GM12878 (cell line): ENCODE measurements around the gene CACNA1E. TPM values are rescaled to one million over a fixed set of nuclear protein-coding genes. Genes with fewer than 3 reads are reported as not detected.

ENCODE experiments used
- ATAC-seq: fragments of 200-7000 bp; cut with Tn5 transposase; 3 replicates; pipeline ENCODE4 v1.9.1; 2020; ENCODE audit warnings: mild to moderate bottlenecking, moderate library complexity
- BruUV-seq: library from RNA; stranded (reverse); fragments of 400-500 nt; replicated peaks from 2 replicates; lab custom pipeline; 2021; lab: Mats Ljungman, UMichigan
- CTCF ChIA-PET: fragments of 300-600 bp; sonication (Branson Sonifier 250); formaldehyde crosslinking; extraction: SDS; loops from one replicate; lab custom pipeline; 2021; ENCODE audit warnings: inconsistent platforms; lab: Yijun Ruan, JAX
- POLR2A ChIA-PET: fragments of 350-600 bp; formaldehyde crosslinking; extraction: SDS; loops from one replicate; lab custom pipeline; 2021; ENCODE audit warnings: inconsistent platforms; lab: Charles Lee
- RAD21 ChIA-PET: fragments of 300-600 bp; sonication (Branson Sonifier 250); formaldehyde crosslinking; loops from one replicate; lab custom pipeline; 2023; ENCODE audit warnings: antibody characterized with exemption; ENCODE audit not compliant: unreplicated experiment; lab: Charles Lee
- SMC1A ChIA-PET: fragments of 300-600 bp; sonication (Branson Sonifier 250); formaldehyde crosslinking; loops from one replicate; lab custom pipeline; 2023; ENCODE audit not compliant: unreplicated experiment, uncharacterized antibody; lab: Charles Lee
- DNase-seq: peaks from one replicate; pipeline ENCODE4 v3.0.0-alpha.2; 2011; ENCODE audit warnings: low read depth, low spot score
- FAIRE-seq: peaks from 3 replicates; lab custom pipeline; 2011; peaks lifted over from hg19 to GRCh38; lab: Jason Lieb, UNC
- H2AFZ ChIP-seq: 2 replicates; pipeline ENCODE4 v1.6.0; 2011; ENCODE audit warnings: low read depth, low read length, control low read depth; ENCODE audit not compliant: control insufficient read depth
- H3K27ac ChIP-seq: 2 replicates; pipeline ENCODE4 v1.5.1; 2011; ENCODE audit warnings: control low read depth; ENCODE audit not compliant: control insufficient read depth, insufficient read depth
- H3K27me3 ChIP-seq, 2 experiments: replicated peaks in 1 of 2; 2 replicates each; pipeline versions ENCODE4 v1.6.0 to v1.6.1; 2011; ENCODE audit warnings: low read length in 1 of 2; ENCODE audit not compliant: control insufficient read depth in 2 of 2, insufficient read depth in 2 of 2
- H3K36me3 ChIP-seq, 2 experiments: 2 replicates each; pipeline ENCODE4 v1.5.1; 2011; ENCODE audit warnings: low read length in 1 of 2; ENCODE audit not compliant: control insufficient read depth in 2 of 2, insufficient read depth in 2 of 2
- H3K4me1 ChIP-seq: 2 replicates; pipeline ENCODE4 v1.6.1; 2011; ENCODE audit warnings: mild to moderate bottlenecking, low read length, moderate library complexity, mixed read lengths; ENCODE audit not compliant: control insufficient read depth, insufficient read depth
- H3K4me2 ChIP-seq: 2 replicates; pipeline ENCODE4 v1.6.0; 2011; ENCODE audit warnings: control low read depth; ENCODE audit not compliant: control insufficient read depth, insufficient read depth
- H3K4me3 ChIP-seq: fragments of 200-600 bp; sonication (generic); 2 replicates; pipeline ENCODE4 v1.5.1; 2016
- H3K79me2 ChIP-seq: 2 replicates; pipeline ENCODE4 v1.6.0; 2011; ENCODE audit warnings: low read length; ENCODE audit not compliant: control insufficient read depth, insufficient read depth
- H3K9ac ChIP-seq: 2 replicates; pipeline ENCODE4 v1.8.0; 2011; ENCODE audit warnings: low read length, control low read depth, mixed read lengths; ENCODE audit not compliant: control insufficient read depth, insufficient read depth
- H3K9me3 ChIP-seq: replicated peaks from 3 replicates; pipeline ENCODE4 v1.5.1; 2011; ENCODE audit warnings: mild to moderate bottlenecking, low read length; ENCODE audit not compliant: control insufficient read depth, insufficient read depth
- H4K20me1 ChIP-seq: 2 replicates; pipeline ENCODE4 v1.6.0; 2011; ENCODE audit not compliant: control insufficient read depth, insufficient read depth
- BHLHE40 ChIP-seq, 2 experiments: fragments of 450-650 bp in 1 of 2; IDR thresholded peaks; 2 replicates each; pipeline ENCODE4 v1.6.1; 2011 to 2017; ENCODE audit warnings: low read depth in 2 of 2, borderline replicate concordance in 1 of 2, improper control_type of control experiment in 1 of 2, low read length in 1 of 2, mild to moderate bottlenecking in 1 of 2
- BRCA1 ChIP-seq: IDR thresholded peaks from 2 replicates; pipeline ENCODE4 v1.6.1; 2011; ENCODE audit warnings: low read depth, low read length, improper control_type of control experiment
- CEBPB ChIP-seq, 2 experiments: fragments of 150-350 bp in 1 of 2; IDR thresholded peaks; 2 replicates each; pipeline ENCODE4 v1.6.1; 2012 to 2014; ENCODE audit warnings: low read depth in 2 of 2, low read length in 2 of 2, borderline replicate concordance in 1 of 2, inconsistent platforms in 1 of 2
- CHD4 ChIP-seq: fragments of 200-600 bp; sonication (generic); IDR thresholded peaks from 2 replicates; pipeline ENCODE4 v1.6.1; 2016; ENCODE audit warnings: mild to moderate bottlenecking
- HCFC1 ChIP-seq: fragments of 150-350 bp; IDR thresholded peaks from 2 replicates; pipeline ENCODE4 v1.6.1; 2014; ENCODE audit warnings: low read length
- HDAC6 ChIP-seq: fragments of 200-600 bp; sonication (generic); IDR thresholded peaks from one replicate; pipeline ENCODE4 v1.8.0; 2017; ENCODE audit warnings: antibody characterized with exemption; ENCODE audit not compliant: unreplicated experiment
- MYB ChIP-seq: fragments of 150-350 bp; IDR thresholded peaks from 2 replicates; pipeline ENCODE4 v1.6.1; 2014; ENCODE audit warnings: mild to moderate bottlenecking, low read depth, low read length, borderline replicate concordance
- POU2F2 ChIP-seq: IDR thresholded peaks from 3 replicates; pipeline ENCODE4 v1.6.1; 2011; ENCODE audit warnings: low read depth, mild to moderate bottlenecking, low read length, borderline replicate concordance
- SPI1 ChIP-seq: IDR thresholded peaks from 2 replicates; pipeline ENCODE4 v1.6.1; 2011; ENCODE audit warnings: low read depth, mild to moderate bottlenecking, low read length, moderate library complexity, borderline replicate concordance; ENCODE audit not compliant: insufficient read depth
- TCF3 ChIP-seq: IDR thresholded peaks from 2 replicates; pipeline ENCODE4 v1.6.1; 2012; ENCODE audit warnings: low read depth, mild to moderate bottlenecking, low read length, borderline replicate concordance; ENCODE audit not compliant: insufficient read depth
- ZNF622 ChIP-seq: fragments of 450-650 bp; IDR thresholded peaks from 2 replicates; pipeline ENCODE4 v1.6.1; 2017; ENCODE audit warnings: mild to moderate bottlenecking, inconsistent platforms
- WGBS: methylation state at CpG from one replicate; pipeline ENCODE4 v1.1.6; 2016; ENCODE audit warnings: low lambda C conversion rate; ENCODE audit not compliant: insufficient replicate concordance, insufficient coverage; ENCODE audit errors: missing lambda C conversion rate; 5-methylcytosine and 5-hydroxymethylcytosine counted together
- in situ Hi-C: fragments of 300-500 bp; cut with MboI; formaldehyde crosslinking; loops from 9 replicates; pipeline ENCODE4 v1.14.3; 2018; ENCODE audit warnings: mixed read lengths
- intact Hi-C: fragments of 100-400 bp; cut with micrococcal nuclease; formaldehyde crosslinking; loops from one replicate; pipeline ENCODE4 v1.14.2; 2022; ENCODE audit not compliant: unreplicated experiment
- polyA plus RNA-seq, 11 experiments: library from polyadenylated mRNA; depleted of rRNA in 4 of 11; unstranded in 6 of 11; stranded (reverse) in 5 of 11; fragments of >200 nt; fragmentation: Nextera tagmentation in 4 of 11; fragmentation: Illumina TruSeq in 1 of 11; extraction: Ambion mirVana in 4 of 11; extraction: Trizol in 1 of 11; gene quantifications; 1 replicate in 1 of 11; 2 replicates in 10 of 11; pipeline versions ENCODE4 v1.2.1 to v1.2.3, GENCODE V29; 2011 to 2016; ENCODE audit warnings: inconsistent platforms in 2 of 11, missing spikeins in 2 of 11, low read depth in 1 of 11
- total RNA-seq, 4 experiments: library from RNA; depleted of rRNA in 3 of 4; stranded (reverse); fragments of >200 nt in 3 of 4; fragmentation: Illumina TruSeq in 1 of 4; extraction: Trizol in 1 of 4; gene quantifications; 2 replicates each; pipeline versions ENCODE4 v1.2.1 to v1.2.3, GENCODE V29; 2013 to 2021
- TF ChIP-seq, protein P1 (sequence below): fragments of 450-650 bp; IDR thresholded peaks from 2 replicates; pipeline ENCODE4 v1.6.1; 2016; ENCODE audit warnings: mild to moderate bottlenecking
- TF ChIP-seq, protein P2 (sequence below): IDR thresholded peaks from 2 replicates; pipeline ENCODE4 v1.6.1; 2012; ENCODE audit warnings: improper control_type of control experiment, low read depth, low read length; ENCODE audit not compliant: insufficient replicate concordance

The CACNA1E gene
- total and polyA plus RNA-seq, 10 of the 15 experiments (the other 5 are each of a cell fraction or from before 2014, with no cell fraction given), result 0.57 to 22.0 (median 8.5) TPM

DNA sequence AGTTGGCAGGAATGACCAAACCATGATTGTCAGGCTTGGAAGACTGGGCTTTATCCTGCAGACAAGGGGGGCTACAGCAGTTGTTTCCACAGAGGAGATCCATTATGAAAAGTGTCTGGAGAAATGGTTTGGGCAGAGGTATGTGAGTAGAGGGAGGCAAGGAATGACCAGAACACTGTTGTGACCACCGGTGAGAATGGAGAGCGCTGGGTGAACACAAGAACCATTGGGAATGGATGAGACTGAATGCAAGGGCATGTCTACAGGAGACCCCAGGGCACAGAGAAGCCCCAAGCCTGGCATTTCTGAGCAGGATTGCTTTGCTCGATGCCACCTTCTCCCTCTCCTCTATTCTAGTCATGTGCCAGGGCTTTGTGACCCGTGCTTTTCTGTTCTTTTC is 125.1 kb downstream of the CACNA1E start:
- ATAC-seq, result no peak
- Histone ChIP-seq H4K20me1 (no peaks in the 10 kb centered on the region), H3K27ac (no peak overlapping the region), H3K9ac (no peak overlapping the region), H3K79me2 (no peaks in the 10 kb centered on the region), H3K4me2 (no peak overlapping the region), H3K27me3 (no peaks in the 10 kb centered on the region), H3K4me1 (no peaks in the 10 kb centered on the region), H3K36me3 (peaks cover 2 to 3% of the 10 kb centered on the region in 2 experiments; a peak in 3 of 4 replicates), H3K4me3 (no peak overlapping the region), H2AFZ (no peak overlapping the region), H3K9me3 (no peaks in the 10 kb centered on the region; the same call in 2 of the 3 replicates)
- 54% methylated on average over 4 of the region's 4 CpGs for WGBS
- TF ChIP-seq, protein P1, sequence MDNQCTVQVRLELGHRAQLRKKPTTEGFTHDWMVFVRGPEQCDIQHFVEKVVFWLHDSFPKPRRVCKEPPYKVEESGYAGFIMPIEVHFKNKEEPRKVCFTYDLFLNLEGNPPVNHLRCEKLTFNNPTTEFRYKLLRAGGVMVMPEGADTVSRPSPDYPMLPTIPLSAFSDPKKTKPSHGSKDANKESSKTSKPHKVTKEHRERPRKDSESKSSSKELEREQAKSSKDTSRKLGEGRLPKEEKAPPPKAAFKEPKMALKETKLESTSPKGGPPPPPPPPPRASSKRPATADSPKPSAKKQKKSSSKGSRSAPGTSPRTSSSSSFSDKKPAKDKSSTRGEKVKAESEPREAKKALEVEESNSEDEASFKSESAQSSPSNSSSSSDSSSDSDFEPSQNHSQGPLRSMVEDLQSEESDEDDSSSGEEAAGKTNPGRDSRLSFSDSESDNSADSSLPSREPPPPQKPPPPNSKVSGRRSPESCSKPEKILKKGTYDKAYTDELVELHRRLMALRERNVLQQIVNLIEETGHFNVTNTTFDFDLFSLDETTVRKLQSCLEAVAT, result no peak
- TF ChIP-seq BHLHE40 (IDR thresholded peaks at IDR 0.05; ENCODE audit: borderline replicate concordance in 1 of 2, low read depth in 2 of 2, low read length in 1 of 2) (no peak), MYB (no peak), CHD4 (no peak), CEBPB (IDR thresholded peaks at IDR 0.05; ENCODE audit: borderline replicate concordance in 1 of 2, low read depth in 2 of 2, low read length in 2 of 2) (no peak), TCF3 (no peak), ZNF622 (no peak), SPI1 (no peak), POU2F2 (no peak), BRCA1 (no peak), HCFC1 (no peak), HDAC6 (no peak)
- TF ChIP-seq, protein P2, sequence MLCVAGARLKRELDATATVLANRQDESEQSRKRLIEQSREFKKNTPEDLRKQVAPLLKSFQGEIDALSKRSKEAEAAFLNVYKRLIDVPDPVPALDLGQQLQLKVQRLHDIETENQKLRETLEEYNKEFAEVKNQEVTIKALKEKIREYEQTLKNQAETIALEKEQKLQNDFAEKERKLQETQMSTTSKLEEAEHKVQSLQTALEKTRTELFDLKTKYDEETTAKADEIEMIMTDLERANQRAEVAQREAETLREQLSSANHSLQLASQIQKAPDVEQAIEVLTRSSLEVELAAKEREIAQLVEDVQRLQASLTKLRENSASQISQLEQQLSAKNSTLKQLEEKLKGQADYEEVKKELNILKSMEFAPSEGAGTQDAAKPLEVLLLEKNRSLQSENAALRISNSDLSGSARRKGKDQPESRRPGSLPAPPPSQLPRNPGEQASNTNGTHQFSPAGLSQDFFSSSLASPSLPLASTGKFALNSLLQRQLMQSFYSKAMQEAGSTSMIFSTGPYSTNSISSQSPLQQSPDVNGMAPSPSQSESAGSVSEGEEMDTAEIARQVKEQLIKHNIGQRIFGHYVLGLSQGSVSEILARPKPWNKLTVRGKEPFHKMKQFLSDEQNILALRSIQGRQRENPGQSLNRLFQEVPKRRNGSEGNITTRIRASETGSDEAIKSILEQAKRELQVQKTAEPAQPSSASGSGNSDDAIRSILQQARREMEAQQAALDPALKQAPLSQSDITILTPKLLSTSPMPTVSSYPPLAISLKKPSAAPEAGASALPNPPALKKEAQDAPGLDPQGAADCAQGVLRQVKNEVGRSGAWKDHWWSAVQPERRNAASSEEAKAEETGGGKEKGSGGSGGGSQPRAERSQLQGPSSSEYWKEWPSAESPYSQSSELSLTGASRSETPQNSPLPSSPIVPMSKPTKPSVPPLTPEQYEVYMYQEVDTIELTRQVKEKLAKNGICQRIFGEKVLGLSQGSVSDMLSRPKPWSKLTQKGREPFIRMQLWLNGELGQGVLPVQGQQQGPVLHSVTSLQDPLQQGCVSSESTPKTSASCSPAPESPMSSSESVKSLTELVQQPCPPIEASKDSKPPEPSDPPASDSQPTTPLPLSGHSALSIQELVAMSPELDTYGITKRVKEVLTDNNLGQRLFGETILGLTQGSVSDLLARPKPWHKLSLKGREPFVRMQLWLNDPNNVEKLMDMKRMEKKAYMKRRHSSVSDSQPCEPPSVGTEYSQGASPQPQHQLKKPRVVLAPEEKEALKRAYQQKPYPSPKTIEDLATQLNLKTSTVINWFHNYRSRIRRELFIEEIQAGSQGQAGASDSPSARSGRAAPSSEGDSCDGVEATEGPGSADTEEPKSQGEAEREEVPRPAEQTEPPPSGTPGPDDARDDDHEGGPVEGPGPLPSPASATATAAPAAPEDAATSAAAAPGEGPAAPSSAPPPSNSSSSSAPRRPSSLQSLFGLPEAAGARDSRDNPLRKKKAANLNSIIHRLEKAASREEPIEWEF, result no peak
- SMC1A ChIA-PET, result no interaction called here
- RAD21 ChIA-PET, result no interaction called here
- intact Hi-C loops (no loop called here), in situ Hi-C loops (no loop called here)
- CTCF ChIA-PET, result no interaction called here
- DNase-seq, result no peak
- BruUV-seq, result no TSS peak
- no peak for FAIRE-seq
- POLR2A ChIA-PET, result no interaction called here
